Ovary (tissue), 9 donors: ENCODE results near the gene ADCY10. TPM values are rescaled to one million over a fixed set of nuclear protein-coding genes. Genes with fewer than 3 reads are reported as not detected.

Source experiments
- DNase-seq, 5 donors: peaks; one replicate each; pipeline ENCODE4 v3.0.0-alpha.2; 2019 to 2020
- H3K27ac ChIP-seq, 2 donors: fragments of 200-600 bp; one replicate each; pipeline versions ENCODE4 v1.5.1 to v1.8.0; 2019 to 2022
- H3K27me3 ChIP-seq: fragments of 200-600 bp; one replicate; pipeline ENCODE4 v1.8.0; 2022
- H3K36me3 ChIP-seq: fragments of 200-600 bp; sonication (generic); one replicate; pipeline ENCODE4 v1.5.1; 2019
- H3K4me1 ChIP-seq: one replicate; pipeline ENCODE4 v1.8.1; 2013; ENCODE audit warnings: mild to moderate bottlenecking, moderate library complexity; ENCODE audit not compliant: insufficient read depth
- H3K4me3 ChIP-seq: fragments of 200-600 bp; sonication (generic); one replicate; pipeline ENCODE4 v1.5.1; 2017
- H3K9me3 ChIP-seq, 2 donors: fragments of 200-600 bp in 1 of 2; sonication (generic) in 1 of 2; one replicate each; pipeline versions ENCODE4 v1.5.1 to v1.8.1; 2013 to 2019; ENCODE audit warnings: mild to moderate bottlenecking in 1 of 2, moderate library complexity in 1 of 2
- EP300 ChIP-seq: sonication (generic); formaldehyde crosslinking; IDR thresholded peaks from one replicate; pipeline ENCODE4 v1.6.1; 2017; ENCODE audit warnings: antibody characterized with exemption
- POLR2A ChIP-seq: fragments of 450-650 bp; IDR thresholded peaks from one replicate; pipeline ENCODE4 v1.6.1; 2017; ENCODE audit warnings: antibody characterized with exemption, mild to moderate bottlenecking, moderate library complexity
- WGBS, 3 donors: extraction: QIAGEN DNeasy Blood & Tissue Kit in 1 of 3; methylation state at CpG; one replicate each; pipeline versions ENCODE4 v1.1.5 to v1.1.7; 2013 to 2017; 5-methylcytosine and 5-hydroxymethylcytosine counted together
- intact Hi-C, 4 donors: fragments of 100-400 bp; cut with DNase I; formaldehyde crosslinking; loops; one replicate each; pipeline versions ENCODE4 v1.11.0 to v1.15.1; 2022 to 2023
- polyA plus RNA-seq, 2 donors: library from polyadenylated mRNA; stranded (reverse); fragments of 200-250 nt in 1 of 2; fragments of 350-450 nt in 1 of 2; fragmentation: Illumina TruSeq in 1 of 2; extraction: RNeasy Lipid Tissue Mini Kit (QIAGEN cat#74804) in 1 of 2; gene quantifications; one replicate each; pipeline ENCODE4 v1.2.3, GENCODE V29; 2013 to 2014
- total RNA-seq, 7 donors: library from RNA; depleted of rRNA in 2 of 7; stranded (reverse); fragments of >200 nt in 2 of 7; fragmentation: NEBNext Ultra II Directional in 3 of 7; extraction: Animal tissue kit (Norgen Biotek cat#: 25700) in 3 of 7; gene quantifications; one replicate each; pipeline versions ENCODE4 v1.1.0 to v1.2.4, GENCODE V29; 2016 to 2023
- TF ChIP-seq, protein P1 (sequence below), 3 donors: fragments of 450-650 bp in 2 of 3; fragments of 200-600 bp in 1 of 3; IDR thresholded peaks; one replicate each; pipeline versions ENCODE4 v1.5.1 to v1.8.0; 2016 to 2022; ENCODE audit warnings: antibody characterized with exemption in 3 of 3, mild to moderate bottlenecking in 1 of 3
- donor health status: DM: no; HTN: no; CAD: no; lungs with moderate emphysema.
- donor health status: DM: no; HTN: no; CAD: no.
- donor health status: Bipolar disorder and iron deficiency.
- donor health status: DM: yes; HTN: yes; CAD: no.
- donor health status: DM: no; HTN: no; CAD: no.
- donor health status: DM: yes; HTN: yes; CAD: no.

Gene ADCY10
- total and polyA plus RNA-seq, 9 donors, result 0.05 to 0.23 (median 0.08) TPM; not detected in 3

GRCh38 chr1:167764458-167765330 is 149.2 kb downstream of the ADCY10 start:
- Histone ChIP-seq H3K36me3 (no peaks in the 10 kb centered on the region), H3K27me3 (no peaks in the 10 kb centered on the region), H3K4me1 (peaks cover 3% of the 10 kb centered on the region), H3K4me3 (no peak overlapping the region), H3K9me3 (no peaks in the 10 kb centered on the region), H3K27ac (no peak overlapping the region)
- no peak for TF ChIP-seq POLR2A
- no peak for TF ChIP-seq EP300
- TF ChIP-seq, protein P1, sequence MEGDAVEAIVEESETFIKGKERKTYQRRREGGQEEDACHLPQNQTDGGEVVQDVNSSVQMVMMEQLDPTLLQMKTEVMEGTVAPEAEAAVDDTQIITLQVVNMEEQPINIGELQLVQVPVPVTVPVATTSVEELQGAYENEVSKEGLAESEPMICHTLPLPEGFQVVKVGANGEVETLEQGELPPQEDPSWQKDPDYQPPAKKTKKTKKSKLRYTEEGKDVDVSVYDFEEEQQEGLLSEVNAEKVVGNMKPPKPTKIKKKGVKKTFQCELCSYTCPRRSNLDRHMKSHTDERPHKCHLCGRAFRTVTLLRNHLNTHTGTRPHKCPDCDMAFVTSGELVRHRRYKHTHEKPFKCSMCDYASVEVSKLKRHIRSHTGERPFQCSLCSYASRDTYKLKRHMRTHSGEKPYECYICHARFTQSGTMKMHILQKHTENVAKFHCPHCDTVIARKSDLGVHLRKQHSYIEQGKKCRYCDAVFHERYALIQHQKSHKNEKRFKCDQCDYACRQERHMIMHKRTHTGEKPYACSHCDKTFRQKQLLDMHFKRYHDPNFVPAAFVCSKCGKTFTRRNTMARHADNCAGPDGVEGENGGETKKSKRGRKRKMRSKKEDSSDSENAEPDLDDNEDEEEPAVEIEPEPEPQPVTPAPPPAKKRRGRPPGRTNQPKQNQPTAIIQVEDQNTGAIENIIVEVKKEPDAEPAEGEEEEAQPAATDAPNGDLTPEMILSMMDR (IDR thresholded peaks at IDR 0.05), result no peak
- intact Hi-C loops, result no loop called here
- no peak for DNase-seq
- 91 to 96% (median 94%) methylated on average over 5 of the region's 5 CpGs for WGBS, 3 donors

DNA sequence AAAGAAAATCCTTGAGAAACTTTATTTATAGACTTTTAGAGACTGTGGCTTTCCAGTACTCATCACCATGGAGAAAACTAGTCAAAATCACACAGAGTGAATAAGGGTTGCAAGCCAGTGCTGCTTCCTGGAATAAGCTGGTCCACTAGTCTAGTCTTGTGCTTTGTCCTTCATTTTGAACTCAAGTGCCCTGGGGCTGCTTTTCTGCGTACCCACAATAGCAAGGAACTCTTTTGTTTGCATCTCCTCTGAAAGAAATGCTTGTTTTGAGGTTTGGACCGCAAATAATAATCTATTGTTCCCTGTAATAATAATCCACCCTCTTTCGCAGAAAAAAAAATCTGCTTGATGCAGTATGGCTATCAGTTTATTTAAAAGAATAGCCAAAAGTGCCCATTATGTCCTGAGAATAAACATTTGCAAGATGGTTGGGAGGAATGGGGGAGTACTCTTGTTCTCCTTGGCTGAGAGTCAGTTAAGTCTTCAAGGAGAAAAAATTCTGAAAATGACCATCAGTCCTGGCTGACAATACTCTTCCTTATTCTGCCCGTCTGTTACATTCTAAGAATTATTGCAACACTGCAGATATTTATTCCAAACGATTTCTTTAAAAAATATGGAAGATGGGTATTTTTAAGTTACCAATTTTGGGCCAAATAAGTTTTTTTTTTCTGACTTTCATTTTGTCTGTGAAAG is 150.3 kb downstream of the ADCY10 start:
- Histone ChIP-seq H3K4me3 (no peak overlapping the region), H3K9me3 (no peaks in the 10 kb centered on the region), H3K27ac (no peak overlapping the region), H3K27me3 (no peaks in the 10 kb centered on the region), H3K4me1 (peaks cover 3% of the 10 kb centered on the region), H3K36me3 (no peaks in the 10 kb centered on the region)
- no peak for DNase-seq
- WGBS, 3 donors, result 29 to 34% (median 33%) methylated on average over 5 of the region's 5 CpGs
- intact Hi-C loops, result no loop called here
- TF ChIP-seq, protein P1 (IDR thresholded peaks at IDR 0.05), result no peak
- TF ChIP-seq POLR2A (no peak), EP300 (no peak)

- 90 to 96% (median 95%) methylated on average over 8 of the region's 8 CpGs for WGBS, 3 donors
- intact Hi-C loops, result no loop called here
These were observed 151.7 kb downstream of the ADCY10 start for GRCh38 chr1:167762061-167762746.

DNA sequence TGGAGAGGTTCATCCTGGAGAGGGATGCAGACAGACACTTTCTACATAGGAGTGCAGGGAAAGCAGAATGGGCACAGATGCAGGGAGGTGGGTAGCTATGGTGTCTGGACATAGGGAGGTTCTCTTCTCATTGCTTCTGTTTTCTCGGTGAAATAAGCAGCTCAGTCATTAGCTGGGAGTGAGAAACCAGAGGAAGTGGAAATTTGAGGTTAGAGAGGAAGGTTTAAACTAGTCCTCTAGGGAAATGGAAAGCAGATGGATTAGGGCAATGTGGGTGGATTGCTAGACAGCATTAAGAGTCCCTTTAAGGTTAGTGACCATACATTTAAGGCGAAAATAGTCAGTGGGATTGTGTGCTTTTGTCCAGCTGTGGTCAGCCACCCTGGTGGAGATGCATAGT is 152.5 kb downstream of the ADCY10 start:
- Histone ChIP-seq H3K27me3 (no peaks in the 10 kb centered on the region), H3K27ac (no peak overlapping the region), H3K9me3 (no peaks in the 10 kb centered on the region), H3K4me3 (no peak overlapping the region), H3K36me3 (no peaks in the 10 kb centered on the region), H3K4me1 (peaks cover 8% of the 10 kb centered on the region)
- TF ChIP-seq POLR2A (no peak), EP300 (no peak)
- TF ChIP-seq, protein P1 (IDR thresholded peaks at IDR 0.05), result no peak
- no peak for DNase-seq
- intact Hi-C loops, result no loop called here
- 50 to 60% (median 54%) methylated on average over 2 of the region's 2 CpGs for WGBS, 3 donors

More at GRCh38 chr1:167762061-167762746, 151.7 kb downstream of the ADCY10 start:
- no peaks in the 10 kb centered on the region for H3K9me3 ChIP-seq
- peaks cover 3% of the 10 kb centered on the region for H3K4me1 ChIP-seq
- H3K27ac ChIP-seq, result no peak overlapping the region
- no peaks in the 10 kb centered on the region for H3K36me3 ChIP-seq
- H3K4me3 ChIP-seq, result no peak overlapping the region
- no peak for DNase-seq
- H3K27me3 ChIP-seq, result no peaks in the 10 kb centered on the region
- TF ChIP-seq EP300, result no peak
- TF ChIP-seq, protein P1 (IDR thresholded peaks at IDR 0.05), result no peak
- TF ChIP-seq POLR2A, result no peak
